HepG2 (cell line): ENCODE data around the gene NFE2L1. TPM values are rescaled to one million over a fixed set of nuclear protein-coding genes. Genes with fewer than 3 reads are reported as not detected.

ENCODE experiments used
- ATAC-seq: fragments of 200-7000 bp; cut with Tn5 transposase; 3 replicates; pipeline ENCODE4 v1.9.1; 2020; ENCODE audit warnings: mild to moderate bottlenecking, moderate library complexity
- BruUV-seq: library from RNA; stranded (reverse); fragments of 400-500 nt; replicated peaks from 2 replicates; lab custom pipeline; 2021; lab: Mats Ljungman, UMichigan
- CTCF ChIA-PET: fragments of 300-600 bp; formaldehyde crosslinking; extraction: SDS; loops from one replicate; lab custom pipeline; 2021; ENCODE audit warnings: low total read pairs, inconsistent platforms, low intra/inter-chr PET ratio; lab: Yijun Ruan, JAX
- POLR2A ChIA-PET: fragments of 350-600 bp; sonication (Branson Sonifier 250); formaldehyde crosslinking; loops from one replicate; lab custom pipeline; 2020; ENCODE audit warnings: antibody characterized with exemption, inconsistent platforms; lab: Yijun Ruan, JAX
- DNase-seq: peaks from one replicate; pipeline ENCODE4 v3.0.0-alpha.2; 2015; ENCODE audit warnings: low spot score
- FAIRE-seq: peaks from 3 replicates; lab custom pipeline; 2011; peaks lifted over from hg19 to GRCh38; lab: Jason Lieb, UNC
- H2AFZ ChIP-seq: one replicate; pipeline ENCODE4 v1.6.1; 2011; ENCODE audit warnings: low read length, inconsistent platforms
- H3K27ac ChIP-seq: fragments of 300-600 bp; 3 replicates; pipeline ENCODE4 v1.8.0; 2011; ENCODE audit warnings: mixed run types, mild to moderate bottlenecking, mixed read lengths, low read length, inconsistent platforms; ENCODE audit not compliant: insufficient read depth; ENCODE audit errors: extremely low read length
- H3K27me3 ChIP-seq, 2 experiments: fragments of 200-600 bp in 1 of 2; 2 replicates in 1 of 2; 3 replicates in 1 of 2; pipeline versions ENCODE4 v1.6.0 to v1.8.0; 2011; ENCODE audit warnings: low read length in 2 of 2, mild to moderate bottlenecking in 2 of 2, moderate library complexity in 2 of 2, inconsistent platforms in 1 of 2; ENCODE audit not compliant: insufficient read depth in 2 of 2, control insufficient read depth in 1 of 2
- H3K36me3 ChIP-seq, 2 experiments: fragments of 200-600 bp in 1 of 2; replicated peaks in 1 of 2; 2 replicates in 1 of 2; 3 replicates in 1 of 2; pipeline versions ENCODE4 v1.5.1 to v1.8.0; 2011; ENCODE audit warnings: low read length in 2 of 2, inconsistent platforms in 1 of 2; ENCODE audit not compliant: insufficient read depth in 2 of 2, control insufficient read depth in 1 of 2
- H3K4me1 ChIP-seq: 2 replicates; pipeline ENCODE4 v1.5.1; 2012; ENCODE audit warnings: low read length, inconsistent platforms; ENCODE audit not compliant: insufficient read depth
- H3K4me2 ChIP-seq: 2 replicates; pipeline ENCODE4 v1.6.0; 2011; ENCODE audit warnings: low read depth, low read length, inconsistent platforms
- H3K4me3 ChIP-seq, 3 experiments: fragments of 200-600 bp in 1 of 3; sonication (generic), shearing (Covaris generic) in 1 of 3; replicated peaks in 1 of 3; 2 replicates each; pipeline ENCODE4 v1.5.1; 2011 to 2016; ENCODE audit warnings: low read length in 3 of 3, inconsistent platforms in 2 of 3, low read depth in 2 of 3, mild to moderate bottlenecking in 2 of 3, control low read depth in 1 of 3, mixed read lengths in 1 of 3; ENCODE audit not compliant: insufficient read depth in 1 of 3
- H3K79me2 ChIP-seq: one replicate; pipeline ENCODE4 v1.6.1; 2011; ENCODE audit warnings: low read length, inconsistent platforms; ENCODE audit not compliant: insufficient read depth
- H3K9ac ChIP-seq: 2 replicates; pipeline ENCODE4 v1.6.0; 2011; ENCODE audit warnings: mild to moderate bottlenecking, low read depth, low read length, inconsistent platforms; ENCODE audit not compliant: insufficient read depth
- H3K9me3 ChIP-seq: 2 replicates; pipeline ENCODE4 v1.5.1; 2012; ENCODE audit warnings: mild to moderate bottlenecking, low read length
- H4K20me1 ChIP-seq: 2 replicates; pipeline ENCODE4 v1.6.0; 2011; ENCODE audit warnings: inconsistent platforms, mild to moderate bottlenecking, low read length, moderate library complexity; ENCODE audit not compliant: insufficient read depth
- GATAD1 ChIP-seq: IDR thresholded peaks from 2 replicates; pipeline ENCODE4 v1.6.1; 2016; ENCODE audit warnings: missing genetic modification reagents, missing compliant biosample characterization
- HOXA7 ChIP-seq: sonication (generic); formaldehyde crosslinking; IDR thresholded peaks from 2 replicates; pipeline ENCODE4 v1.8.1; 2022; ENCODE audit warnings: mild to moderate bottlenecking, missing genetic modification reagents, moderate library complexity
- KLF16 ChIP-seq, 2 experiments: sonication (generic) in 1 of 2; formaldehyde crosslinking in 1 of 2; IDR thresholded peaks; 2 replicates each; pipeline versions ENCODE4 v1.6.1 to v1.8.0; 2016 to 2023; ENCODE audit warnings: missing genetic modification reagents in 2 of 2, missing compliant biosample characterization in 1 of 2
- MAFK ChIP-seq, 2 experiments: IDR thresholded peaks in 1 of 2; conservative IDR thresholded peaks in 1 of 2; 2 replicates each; pipeline ENCODE4 v1.6.1; 2011; ENCODE audit warnings: improper control_type of control experiment in 2 of 2, low read length in 2 of 2
- MTERF4 ChIP-seq: sonication (generic); formaldehyde crosslinking; IDR thresholded peaks from 2 replicates; pipeline ENCODE4 v1.8.0; 2023; ENCODE audit warnings: mild to moderate bottlenecking, missing genetic modification reagents
- TEAD3 ChIP-seq: optimal IDR thresholded peaks from 2 replicates; pipeline ENCODE3; 2016; ENCODE audit warnings: borderline replicate concordance
- ZFP36 ChIP-seq: fragments of 150-350 bp; IDR thresholded peaks from 2 replicates; pipeline ENCODE4 v1.6.1; 2018; ENCODE audit warnings: borderline replicate concordance, low read length, low read depth; ENCODE audit not compliant: partially characterized antibody
- ZFY ChIP-seq: sonication (generic); formaldehyde crosslinking; IDR thresholded peaks from 2 replicates; pipeline ENCODE4 v1.4.0; 2020; ENCODE audit warnings: missing genetic modification reagents
- ZNF589 ChIP-seq: sonication (generic); formaldehyde crosslinking; conservative IDR thresholded peaks from 2 replicates; pipeline ENCODE4 v1.8.0; 2022; ENCODE audit warnings: mild to moderate bottlenecking, moderate library complexity, missing genetic modification reagents
- ZNF788 ChIP-seq: sonication (generic); formaldehyde crosslinking; IDR thresholded peaks from 2 replicates; pipeline ENCODE4 v1.5.0; 2020; ENCODE audit warnings: mild to moderate bottlenecking, missing genetic modification reagents, borderline replicate concordance
- ZNF883 ChIP-seq: sonication (generic); formaldehyde crosslinking; IDR thresholded peaks from 2 replicates; pipeline ENCODE4 v1.5.1; 2020; ENCODE audit warnings: mild to moderate bottlenecking, missing genetic modification reagents; ENCODE audit errors: not compliant biosample characterization
- WGBS: methylation state at CpG from one replicate; pipeline ENCODE4 v1.1.6; 2017; ENCODE audit warnings: low lambda C conversion rate; 5-methylcytosine and 5-hydroxymethylcytosine counted together
- in situ Hi-C: cut with HindIII; loops from 2 replicates; pipeline ENCODE4 v1.10.0; 2017; ENCODE audit warnings: low pct_unique_long_range_greater_than_20kb; ENCODE audit not compliant: extremely low pct_ligation_motif_present
- intact Hi-C: fragments of 100-400 bp; cut with micrococcal nuclease; formaldehyde crosslinking; loops from one replicate; pipeline ENCODE4 v1.10.0; 2022; ENCODE audit not compliant: unreplicated experiment
- polyA plus RNA-seq, 8 experiments: library from polyadenylated mRNA; depleted of rRNA in 3 of 8; stranded (reverse) in 7 of 8; unstranded in 1 of 8; fragments of >200 nt; fragmentation: Illumina TruSeq in 4 of 8; extraction: Trizol in 4 of 8; gene quantifications; 2 replicates each; pipeline versions ENCODE4 v1.2.1 to v1.2.3, GENCODE V29; 2011 to 2016; ENCODE audit warnings: low read depth in 4 of 8, missing spikeins in 1 of 8, mixed read lengths in 1 of 8; ENCODE audit not compliant: insufficient read depth in 1 of 8
- total RNA-seq, 5 experiments: library from RNA; depleted of rRNA; stranded (reverse); fragments of >200 nt; fragmentation: Illumina TruSeq; extraction: Trizol; gene quantifications; 2 replicates each; pipeline ENCODE4 v1.2.3, GENCODE V29; 2016; ENCODE audit warnings: low read depth in 1 of 5
- TF ChIP-seq, protein P1 (sequence below): sonication (generic); formaldehyde crosslinking; IDR thresholded peaks from 2 replicates; pipeline ENCODE4 v1.4.0; 2020; ENCODE audit warnings: missing genetic modification reagents

The NFE2L1 gene
- total and polyA plus RNA-seq, 2 of the 13 experiments (the other 11 are each of a cell fraction or from before 2014, with no cell fraction given), result 67.0 to 234 TPM

DNA sequence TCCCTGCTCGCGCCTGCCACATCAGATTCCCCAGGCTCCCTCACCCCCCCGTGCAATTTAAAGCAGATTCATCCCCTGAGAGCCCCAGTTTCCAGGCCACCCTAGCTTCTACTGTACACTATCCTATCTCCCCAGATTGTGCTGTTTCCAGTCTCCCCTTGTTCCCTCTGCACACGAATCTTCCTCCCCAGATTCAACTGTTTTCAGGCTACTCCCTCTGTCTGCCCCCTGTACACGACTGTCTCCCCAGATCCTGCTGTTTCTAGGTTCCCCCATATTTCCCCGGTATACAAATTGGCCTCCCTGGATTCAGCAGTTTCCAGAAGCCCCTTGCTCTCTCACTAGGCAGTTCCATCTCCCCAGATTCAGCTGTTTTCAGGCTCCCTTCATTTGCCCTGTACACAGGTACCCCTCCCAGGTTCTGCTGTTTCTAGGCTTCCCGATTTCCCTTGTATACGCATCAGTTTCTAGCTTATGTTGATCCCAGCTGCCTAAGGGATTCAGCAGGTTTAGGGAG, 33.5 kb upstream of the NFE2L1 start:
- TF ChIP-seq GATAD1 (CRISPR knock-in tag) (no peak), ZNF589 (CRISPR knock-in tag) (no peak), ZFY (CRISPR knock-in tag) (no peak), ZFP36 (no peak), ZNF883 (no peak), HOXA7 (CRISPR knock-in tag) (no peak), TEAD3 (no peak), MTERF4 (CRISPR knock-in tag) (no peak), ZNF788 (CRISPR knock-in tag) (no peak), MAFK (conservative IDR thresholded peaks at IDR 0.05 in 1 of 2, IDR thresholded peaks at IDR 0.05 in 1 of 2; ENCODE audit: low read length in 2 of 2) (no peak), KLF16 (CRISPR knock-in tag; IDR thresholded peaks at IDR 0.05) (no peak)
- TF ChIP-seq, protein P1, sequence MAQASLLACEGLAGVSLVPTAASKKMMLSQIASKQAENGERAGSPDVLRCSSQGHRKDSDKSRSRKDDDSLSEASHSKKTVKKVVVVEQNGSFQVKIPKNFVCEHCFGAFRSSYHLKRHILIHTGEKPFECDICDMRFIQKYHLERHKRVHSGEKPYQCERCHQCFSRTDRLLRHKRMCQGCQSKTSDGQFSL (CRISPR knock-in tag), result no peak
- Histone ChIP-seq H3K4me3 (no peak overlapping the region), H3K9ac (no peak overlapping the region), H3K27me3 (peaks cover 10 to 46% of the 10 kb centered on the region in 2 experiments; a peak in 4 of 5 replicates), H3K79me2 (no peaks in the 10 kb centered on the region), H3K4me1 (peaks cover 12% of the 10 kb centered on the region), H3K27ac (no peak overlapping the region), H3K9me3 (no peaks in the 10 kb centered on the region), H3K36me3 (no peaks in the 10 kb centered on the region), H2AFZ (peak overlapping the region; percentile 47), H4K20me1 (no peaks in the 10 kb centered on the region; the same call in 1 of the 2 replicates), H3K4me2 (no peak overlapping the region)
- ChIA-PET CTCF (no interaction called here), POLR2A (no interaction called here)
- FAIRE-seq, result no peak
- no peak for ATAC-seq
- in situ Hi-C loops, result loop anchor here (5.0 kb wide), 2 partner anchors 37 to 172 kb away; partner anchors contain the start of gene SCRN2
- no peak for DNase-seq
- intact Hi-C loops, result no loop called here
- no TSS peak for BruUV-seq
- WGBS, result 2% methylated on average over 8 of the region's 8 CpGs
